GM23338 (cell line): ENCODE data around the gene GRAMD1B. TPM values are rescaled to one million over a fixed set of nuclear protein-coding genes. Genes with fewer than 3 reads are reported as not detected.
A peak's percentile ranks its signal among the peaks of the same experiment; 100 is the strongest.

Experiments
- ATAC-seq: fragments of 200-7000 bp; cut with Tn5 transposase; 3 replicates; pipeline ENCODE4 v1.9.1; 2020
- DNase-seq: peaks from one replicate; pipeline ENCODE4 v3.0.0-alpha.2; 2015; ENCODE audit warnings: low spot score
- H2AFZ ChIP-seq: fragments of 200-600 bp; sonication (generic); 2 replicates; pipeline ENCODE4 v1.8.0; 2016; ENCODE audit warnings: antibody characterized with exemption, mild to moderate bottlenecking, moderate library complexity
- H3F3A ChIP-seq: fragments of 200-600 bp; sonication (generic); replicated peaks from 2 replicates; pipeline ENCODE4 v1.8.0; 2017; ENCODE audit warnings: antibody characterized with exemption, mixed run types, low read depth
- H3K27ac ChIP-seq: fragments of 200-600 bp; sonication (generic); 2 replicates; pipeline ENCODE4 v1.6.1; 2016; ENCODE audit warnings: low read depth
- H3K27me3 ChIP-seq: fragments of 200-600 bp; sonication (generic); 2 replicates; pipeline ENCODE4 v1.8.0; 2016; ENCODE audit warnings: mild to moderate bottlenecking, mixed run types, moderate library complexity; ENCODE audit not compliant: insufficient read depth
- H3K36me3 ChIP-seq: fragments of 200-600 bp; sonication (generic); 2 replicates; pipeline ENCODE4 v1.8.0; 2016; ENCODE audit warnings: mild to moderate bottlenecking; ENCODE audit not compliant: insufficient read depth
- H3K4me1 ChIP-seq: fragments of 200-600 bp; sonication (generic); 2 replicates; pipeline ENCODE4 v1.8.0; 2016; ENCODE audit warnings: mild to moderate bottlenecking, moderate library complexity; ENCODE audit not compliant: insufficient read depth
- H3K4me2 ChIP-seq: fragments of 200-600 bp; sonication (generic); 2 replicates; pipeline ENCODE4 v1.7.1; 2017; ENCODE audit warnings: mixed run types
- H3K4me3 ChIP-seq: fragments of 200-600 bp; sonication (generic); 2 replicates; pipeline ENCODE4 v1.6.1; 2016; ENCODE audit warnings: mixed run types
- H3K79me2 ChIP-seq: fragments of 200-600 bp; sonication (generic); replicated peaks from 2 replicates; pipeline ENCODE4 v1.8.0; 2017; ENCODE audit warnings: mild to moderate bottlenecking; ENCODE audit not compliant: insufficient read depth
- H3K9me2 ChIP-seq: fragments of 200-600 bp; sonication (generic); 2 replicates; pipeline ENCODE4 v1.8.0; 2017; ENCODE audit not compliant: insufficient read depth
- H4K20me1 ChIP-seq: fragments of 200-600 bp; sonication (generic); replicated peaks from 2 replicates; pipeline ENCODE4 v1.8.0; 2017; ENCODE audit warnings: mild to moderate bottlenecking; ENCODE audit not compliant: insufficient read depth
- H3K27ac Mint-ChIP-seq: 2 replicates; pipeline ENCODE4 v1.8.0; 2020; ENCODE audit warnings: inconsistent platforms, mild to moderate bottlenecking, moderate library complexity, mixed read lengths
- H3K27me3 Mint-ChIP-seq: 3 replicates; pipeline ENCODE4 v1.8.0; 2022; ENCODE audit warnings: low read depth, mild to moderate bottlenecking, moderate library complexity, mixed read lengths, inconsistent platforms; ENCODE audit not compliant: insufficient read depth, poor library complexity
- H3K36me3 Mint-ChIP-seq: 3 replicates; pipeline ENCODE4 v1.8.0; 2021; ENCODE audit warnings: low read depth, mild to moderate bottlenecking, inconsistent platforms, moderate library complexity, mixed read lengths
- H3K4me1 Mint-ChIP-seq: 3 replicates; pipeline ENCODE4 v1.8.0; 2020; ENCODE audit warnings: mild to moderate bottlenecking, inconsistent platforms, mixed read lengths
- H3K4me3 Mint-ChIP-seq: 3 replicates; pipeline ENCODE4 v1.8.0; 2021; ENCODE audit warnings: moderate library complexity, mild to moderate bottlenecking, inconsistent platforms, mixed read lengths
- H3K9me3 Mint-ChIP-seq: 3 replicates; pipeline ENCODE4 v1.8.0; 2020; ENCODE audit warnings: moderate library complexity, mild to moderate bottlenecking, inconsistent platforms, mixed read lengths
- CREB1 ChIP-seq: fragments of 250-450 bp; sonication (Bioruptor Pico); IDR thresholded peaks from 2 replicates; pipeline ENCODE4 v1.5.0; 2020; ENCODE audit warnings: low read depth, mild to moderate bottlenecking, moderate library complexity
- EZH2 ChIP-seq: fragments of 200-600 bp; sonication (generic); IDR thresholded peaks from one replicate; pipeline ENCODE4 v1.8.0; 2017; ENCODE audit warnings: antibody characterized with exemption, mild to moderate bottlenecking, low read depth; ENCODE audit not compliant: unreplicated experiment
- EZH2phosphoT487 ChIP-seq: fragments of 200-600 bp; sonication (generic); IDR thresholded peaks from one replicate; pipeline ENCODE4 v1.8.1; 2018; ENCODE audit warnings: antibody characterized with exemption; ENCODE audit not compliant: unreplicated experiment
- NANOG ChIP-seq: IDR thresholded peaks from 2 replicates; pipeline ENCODE4 v1.6.1; 2016; ENCODE audit warnings: antibody characterized with exemption, borderline replicate concordance
- polyA plus RNA-seq: library from polyadenylated mRNA; unstranded; fragments of >200 nt; fragmentation: Nextera tagmentation; extraction: Ambion mirVana; gene quantifications from 2 replicates; pipeline ENCODE4 v1.2.1, GENCODE V29; 2016
- total RNA-seq: library from RNA; depleted of rRNA; stranded (reverse); fragments of >200 nt; shearing (Covaris generic); gene quantifications from 2 replicates; pipeline ENCODE4 v1.2.3, GENCODE V29; 2014
- TF ChIP-seq, protein P1 (sequence below): fragments of 250-450 bp; sonication (Bioruptor Pico); IDR thresholded peaks from 2 replicates; pipeline ENCODE4 v1.5.0; 2020; ENCODE audit warnings: mild to moderate bottlenecking, moderate library complexity
- TF ChIP-seq, protein P2 (sequence below): IDR thresholded peaks from 2 replicates; pipeline ENCODE4 v1.6.1; 2016; ENCODE audit warnings: antibody characterized with exemption

GRAMD1B gene
- total and polyA plus RNA-seq, 2 experiments from 2014 or later, result 3.7 to 24.3 TPM

DNA sequence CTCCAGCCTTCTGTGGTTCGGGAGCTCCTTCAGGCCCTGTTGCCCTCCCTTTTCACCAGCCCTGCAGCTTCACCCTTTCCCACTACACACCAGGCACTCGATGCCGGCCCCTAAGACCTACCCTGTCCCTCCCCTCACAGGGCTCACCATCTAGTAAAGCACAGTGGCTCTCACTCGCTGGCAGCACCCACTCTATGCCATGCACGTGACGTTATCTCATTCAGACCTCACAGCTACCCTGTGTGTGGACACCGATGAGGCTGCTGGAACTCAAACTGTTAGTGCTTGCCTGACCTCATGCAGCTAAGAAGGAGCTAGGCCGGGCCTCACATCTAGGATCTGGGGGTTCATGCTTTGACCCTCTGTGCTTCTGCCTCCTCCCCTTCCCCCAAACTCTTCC lies 178.9 kb downstream of the GRAMD1B start (continued):
- TF ChIP-seq, protein P1, sequence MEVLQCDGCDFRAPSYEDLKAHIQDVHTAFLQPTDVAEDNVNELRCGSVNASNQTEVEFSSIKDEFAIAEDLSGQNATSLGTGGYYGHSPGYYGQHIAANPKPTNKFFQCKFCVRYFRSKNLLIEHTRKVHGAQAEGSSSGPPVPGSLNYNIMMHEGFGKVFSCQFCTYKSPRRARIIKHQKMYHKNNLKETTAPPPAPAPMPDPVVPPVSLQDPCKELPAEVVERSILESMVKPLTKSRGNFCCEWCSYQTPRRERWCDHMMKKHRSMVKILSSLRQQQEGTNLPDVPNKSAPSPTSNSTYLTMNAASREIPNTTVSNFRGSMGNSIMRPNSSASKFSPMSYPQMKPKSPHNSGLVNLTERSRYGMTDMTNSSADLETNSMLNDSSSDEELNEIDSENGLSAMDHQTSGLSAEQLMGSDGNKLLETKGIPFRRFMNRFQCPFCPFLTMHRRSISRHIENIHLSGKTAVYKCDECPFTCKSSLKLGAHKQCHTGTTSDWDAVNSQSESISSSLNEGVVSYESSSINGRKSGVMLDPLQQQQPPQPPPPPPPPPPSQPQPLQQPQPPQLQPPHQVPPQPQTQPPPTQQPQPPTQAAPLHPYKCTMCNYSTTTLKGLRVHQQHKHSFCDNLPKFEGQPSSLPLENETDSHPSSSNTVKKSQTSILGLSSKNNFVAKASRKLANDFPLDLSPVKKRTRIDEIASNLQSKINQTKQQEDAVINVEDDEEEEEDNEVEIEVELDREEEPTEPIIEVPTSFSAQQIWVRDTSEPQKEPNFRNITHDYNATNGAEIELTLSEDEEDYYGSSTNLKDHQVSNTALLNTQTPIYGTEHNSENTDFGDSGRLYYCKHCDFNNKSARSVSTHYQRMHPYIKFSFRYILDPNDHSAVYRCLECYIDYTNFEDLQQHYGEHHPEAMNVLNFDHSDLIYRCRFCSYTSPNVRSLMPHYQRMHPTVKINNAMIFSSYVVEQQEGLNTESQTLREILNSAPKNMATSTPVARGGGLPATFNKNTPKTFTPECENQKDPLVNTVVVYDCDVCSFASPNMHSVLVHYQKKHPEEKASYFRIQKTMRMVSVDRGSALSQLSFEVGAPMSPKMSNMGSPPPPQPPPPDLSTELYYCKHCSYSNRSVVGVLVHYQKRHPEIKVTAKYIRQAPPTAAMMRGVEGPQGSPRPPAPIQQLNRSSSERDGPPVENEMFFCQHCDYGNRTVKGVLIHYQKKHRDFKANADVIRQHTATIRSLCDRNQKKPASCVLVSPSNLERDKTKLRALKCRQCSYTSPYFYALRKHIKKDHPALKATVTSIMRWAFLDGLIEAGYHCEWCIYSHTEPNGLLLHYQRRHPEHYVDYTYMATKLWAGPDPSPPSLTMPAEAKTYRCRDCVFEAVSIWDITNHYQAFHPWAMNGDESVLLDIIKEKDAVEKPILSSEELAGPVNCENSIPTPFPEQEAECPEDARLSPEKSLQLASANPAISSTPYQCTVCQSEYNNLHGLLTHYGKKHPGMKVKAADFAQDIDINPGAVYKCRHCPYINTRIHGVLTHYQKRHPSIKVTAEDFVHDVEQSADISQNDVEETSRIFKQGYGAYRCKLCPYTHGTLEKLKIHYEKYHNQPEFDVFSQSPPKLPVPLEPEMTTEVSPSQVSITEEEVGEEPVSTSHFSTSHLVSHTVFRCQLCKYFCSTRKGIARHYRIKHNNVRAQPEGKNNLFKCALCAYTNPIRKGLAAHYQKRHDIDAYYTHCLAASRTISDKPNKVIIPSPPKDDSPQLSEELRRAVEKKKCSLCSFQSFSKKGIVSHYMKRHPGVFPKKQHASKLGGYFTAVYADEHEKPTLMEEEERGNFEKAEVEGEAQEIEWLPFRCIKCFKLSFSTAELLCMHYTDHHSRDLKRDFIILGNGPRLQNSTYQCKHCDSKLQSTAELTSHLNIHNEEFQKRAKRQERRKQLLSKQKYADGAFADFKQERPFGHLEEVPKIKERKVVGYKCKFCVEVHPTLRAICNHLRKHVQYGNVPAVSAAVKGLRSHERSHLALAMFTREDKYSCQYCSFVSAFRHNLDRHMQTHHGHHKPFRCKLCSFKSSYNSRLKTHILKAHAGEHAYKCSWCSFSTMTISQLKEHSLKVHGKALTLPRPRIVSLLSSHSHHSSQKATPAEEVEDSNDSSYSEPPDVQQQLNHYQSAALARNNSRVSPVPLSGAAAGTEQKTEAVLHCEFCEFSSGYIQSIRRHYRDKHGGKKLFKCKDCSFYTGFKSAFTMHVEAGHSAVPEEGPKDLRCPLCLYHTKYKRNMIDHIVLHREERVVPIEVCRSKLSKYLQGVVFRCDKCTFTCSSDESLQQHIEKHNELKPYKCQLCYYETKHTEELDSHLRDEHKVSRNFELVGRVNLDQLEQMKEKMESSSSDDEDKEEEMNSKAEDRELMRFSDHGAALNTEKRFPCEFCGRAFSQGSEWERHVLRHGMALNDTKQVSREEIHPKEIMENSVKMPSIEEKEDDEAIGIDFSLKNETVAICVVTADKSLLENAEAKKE (CRISPR knock-in tag), result no peak
- TF ChIP-seq EZH2phosphoT487 (no peak), NANOG (no peak), EZH2 (no peak), CREB1 (CRISPR knock-in tag) (no peak)

DNA sequence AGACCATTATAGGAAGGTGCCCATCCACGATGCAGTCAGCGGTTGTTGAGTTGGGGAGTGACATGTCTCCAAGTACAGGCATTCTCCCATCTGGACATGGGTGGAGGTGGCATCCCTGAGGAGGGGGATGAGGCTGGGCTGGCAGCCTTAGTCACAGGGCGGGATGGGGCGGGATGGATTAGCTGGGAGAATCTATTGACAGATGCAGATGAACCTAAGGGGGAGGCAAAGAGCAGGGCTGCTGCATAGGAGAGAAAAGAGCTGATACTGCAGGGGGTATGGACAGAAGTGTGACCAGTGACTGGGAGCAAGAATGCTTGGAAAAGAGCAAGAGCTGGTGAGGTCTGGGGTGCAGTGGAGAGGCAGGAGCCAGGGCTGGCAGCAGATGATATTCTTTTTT lies 181.6 kb downstream of the GRAMD1B start:
- Mint-ChIP-seq H3K36me3 (peaks cover 17% of the 10 kb centered on the region), H3K9me3 (no peaks in the 10 kb centered on the region), H3K27me3 (no peaks in the 10 kb centered on the region), H3K27ac (no peak overlapping the region; the same call in 1 of the 2 replicates), H3K4me3 (no peak overlapping the region), H3K4me1 (peaks cover 2% of the 10 kb centered on the region; the same call in 2 of the 3 replicates)
- Histone ChIP-seq H3K4me3 (no peak overlapping the region), H3F3A (no peaks in the 10 kb centered on the region), H3K27me3 (no peaks in the 10 kb centered on the region), H3K79me2 (no peaks in the 10 kb centered on the region), H3K9me2 (no peaks in the 10 kb centered on the region), H2AFZ (no peak overlapping the region), H3K4me2 (no peak overlapping the region), H4K20me1 (no peaks in the 10 kb centered on the region), H3K36me3 (no peaks in the 10 kb centered on the region; the same call in 1 of the 2 replicates), H3K4me1 (no peaks in the 10 kb centered on the region), H3K27ac (no peak overlapping the region)
- TF ChIP-seq, protein P2, sequence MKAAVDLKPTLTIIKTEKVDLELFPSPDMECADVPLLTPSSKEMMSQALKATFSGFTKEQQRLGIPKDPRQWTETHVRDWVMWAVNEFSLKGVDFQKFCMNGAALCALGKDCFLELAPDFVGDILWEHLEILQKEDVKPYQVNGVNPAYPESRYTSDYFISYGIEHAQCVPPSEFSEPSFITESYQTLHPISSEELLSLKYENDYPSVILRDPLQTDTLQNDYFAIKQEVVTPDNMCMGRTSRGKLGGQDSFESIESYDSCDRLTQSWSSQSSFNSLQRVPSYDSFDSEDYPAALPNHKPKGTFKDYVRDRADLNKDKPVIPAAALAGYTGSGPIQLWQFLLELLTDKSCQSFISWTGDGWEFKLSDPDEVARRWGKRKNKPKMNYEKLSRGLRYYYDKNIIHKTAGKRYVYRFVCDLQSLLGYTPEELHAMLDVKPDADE, result no peak
- TF ChIP-seq EZH2, result no peak
- no peak for DNase-seq
- peak; percentile 56 for ATAC-seq
